Measurements from ENCODE around the gene DUS1L. TPM values are rescaled to one million over a fixed set of nuclear protein-coding genes. Genes with fewer than 3 reads are reported as not detected.

DUS1L gene
- total RNA-seq, 1 donor from 2014 or later = 125 TPM

GRCh38 chr17:82090549-82091263 lies 25.1 kb upstream of the DUS1L start:
- no peaks in the 10 kb centered on the region for H3K27me3 ChIP-seq (ENCODE audit: control insufficient read depth, insufficient read depth, low read length)
- no peak for TF ChIP-seq CTCF (IDR thresholded peaks at IDR 0.05; ENCODE audit: insufficient read depth, low read length, severe bottlenecking)
- peaks cover 85% of the 10 kb centered on the region for H3K36me3 ChIP-seq (ENCODE audit: control insufficient read depth, insufficient read depth, low read length)
- no peak overlapping the region for H3K4me3 ChIP-seq (ENCODE audit: low read depth, low read length)
- no peak for FAIRE-seq
- no peak for DNase-seq (ENCODE audit: low read depth)

- Histone ChIP-seq H3K27me3 (ENCODE audit: control insufficient read depth, insufficient read depth, low read length) (no peaks in the 10 kb centered on the region), H3K4me3 (ENCODE audit: low read depth, low read length) (no peak overlapping the region), H3K36me3 (ENCODE audit: control insufficient read depth, insufficient read depth, low read length) (peaks cover 83% of the 10 kb centered on the region)
- no peak for TF ChIP-seq CTCF (IDR thresholded peaks at IDR 0.05; ENCODE audit: insufficient read depth, low read length, severe bottlenecking)
- DNase-seq (ENCODE audit: low read depth) (no peak), FAIRE-seq (no peak)
Observed at GRCh38 chr17:82089723-82090548, 24.3 kb upstream of the DUS1L start.

GRCh38 chr17:82088838-82089722 lies 23.5 kb upstream of the DUS1L start:
- H3K27me3 ChIP-seq (ENCODE audit: control insufficient read depth, insufficient read depth, low read length) = no peaks in the 10 kb centered on the region
- FAIRE-seq (no peak), DNase-seq (ENCODE audit: low read depth) (no peak)
- no peak for TF ChIP-seq CTCF (IDR thresholded peaks at IDR 0.05; ENCODE audit: insufficient read depth, low read length, severe bottlenecking)
- no peak overlapping the region for H3K4me3 ChIP-seq (ENCODE audit: low read depth, low read length)
- peaks cover 87% of the 10 kb centered on the region for H3K36me3 ChIP-seq (ENCODE audit: control insufficient read depth, insufficient read depth, low read length)

GRCh38 chr17:82087961-82088837 lies 22.6 kb upstream of the DUS1L start:
- peaks cover 87% of the 10 kb centered on the region for H3K36me3 ChIP-seq (ENCODE audit: control insufficient read depth, insufficient read depth, low read length)
- no peak for TF ChIP-seq CTCF (IDR thresholded peaks at IDR 0.05; ENCODE audit: insufficient read depth, low read length, severe bottlenecking)
- FAIRE-seq = no peak

More at GRCh38 chr17:82087961-82088837, 22.6 kb upstream of the DUS1L start:
- no peak for DNase-seq (ENCODE audit: low read depth)
- no peak overlapping the region for H3K4me3 ChIP-seq (ENCODE audit: low read depth, low read length)
- H3K27me3 ChIP-seq (ENCODE audit: control insufficient read depth, insufficient read depth, low read length) = no peaks in the 10 kb centered on the region

Data from bronchial epithelial cell (primary cell).